NCI-H774 (cell line): ENCODE results near the gene CRLF1.

Experiments used
- DNase-seq: peaks from one replicate; lab custom pipeline; 2025; lab: John Stamatoyannopoulos, UW

Gene CRLF1

GRCh38 chr19:18606281-18607225 is at the start of gene CRLF1:
TSS of gene CRLF1 (minus strand) at chr19:18606799. CDS start at chr19:18606656, 143 bp downstream.
- DNase-seq, result no peak

GRCh38 chr19:18655173-18655844 is 48.7 kb upstream of the CRLF1 start:
- DNase-seq, result no peak

GRCh38 chr19:18654469-18654868 is 47.9 kb upstream of the CRLF1 start:
- no peak for DNase-seq

GRCh38 chr19:18653853-18654252 is 47.3 kb upstream of the CRLF1 start:
- no peak for DNase-seq

GRCh38 chr19:18651733-18652132 is 45.1 kb upstream of the CRLF1 start:
- DNase-seq, result no peak

- no peak for DNase-seq
These were observed 44.7 kb upstream of the CRLF1 start for GRCh38 chr19:18651300-18651699.

- DNase-seq, result no peak
These were observed 44.0 kb upstream of the CRLF1 start for GRCh38 chr19:18650468-18651041.

GRCh38 chr19:18650021-18650390 is 43.4 kb upstream of the CRLF1 start:
- DNase-seq, result no peak

GRCh38 chr19:18649371-18650020 is 42.9 kb upstream of the CRLF1 start:
- no peak for DNase-seq

- DNase-seq, result no peak
These were observed 42.3 kb upstream of the CRLF1 start for GRCh38 chr19:18648973-18649315.

- no peak for DNase-seq
These were observed 41.2 kb upstream of the CRLF1 start for GRCh38 chr19:18647807-18648206.

GRCh38 chr19:18647371-18647767 is 40.8 kb upstream of the CRLF1 start:
- no peak for DNase-seq

GRCh38 chr19:18646535-18647370 is 40.2 kb upstream of the CRLF1 start:
- DNase-seq, result no peak

GRCh38 chr19:18645035-18645511 is 38.5 kb upstream of the CRLF1 start:
- DNase-seq, result no peak

GRCh38 chr19:18644196-18645034 is 37.8 kb upstream of the CRLF1 start:
- no peak for DNase-seq

GRCh38 chr19:18639706-18640243 is 33.2 kb upstream of the CRLF1 start:
- DNase-seq, result no peak

GRCh38 chr19:18637673-18638630 is 31.4 kb upstream of the CRLF1 start:
- peak; percentile 21 for DNase-seq

GRCh38 chr19:18636969-18637629 is 30.5 kb upstream of the CRLF1 start, which contains the start of gene KLHL26:
TSS of gene KLHL26 (plus strand) at chr19:18637028. CDS start at chr19:18637055, 27 bp downstream.
- DNase-seq, result no peak
